ENCODE results near the gene CEP162. TPM values are rescaled to one million over a fixed set of nuclear protein-coding genes. Genes with fewer than 3 reads are reported as not detected.

CEP162 gene
- total and polyA plus RNA-seq, 2 experiments from 2014 or later, result 9.2 to 15.4 TPM

DNA sequence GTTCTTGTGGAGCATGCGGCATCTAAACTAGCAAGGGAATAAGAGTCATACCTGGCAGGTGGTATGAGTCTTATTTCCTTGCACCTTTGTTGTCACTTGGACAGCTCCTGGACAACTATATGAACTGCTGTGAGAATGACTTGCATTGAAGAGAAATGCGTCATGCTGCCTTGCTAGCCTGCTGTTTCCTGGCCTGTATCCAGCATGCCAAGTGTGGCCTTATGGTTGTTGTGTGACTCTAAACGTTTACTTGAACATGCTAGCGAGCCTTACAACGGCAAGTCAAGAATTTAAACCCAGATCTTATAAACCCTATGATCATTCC is 90.4 kb downstream of the CEP162 start:
- TF ChIP-seq, protein P1, sequence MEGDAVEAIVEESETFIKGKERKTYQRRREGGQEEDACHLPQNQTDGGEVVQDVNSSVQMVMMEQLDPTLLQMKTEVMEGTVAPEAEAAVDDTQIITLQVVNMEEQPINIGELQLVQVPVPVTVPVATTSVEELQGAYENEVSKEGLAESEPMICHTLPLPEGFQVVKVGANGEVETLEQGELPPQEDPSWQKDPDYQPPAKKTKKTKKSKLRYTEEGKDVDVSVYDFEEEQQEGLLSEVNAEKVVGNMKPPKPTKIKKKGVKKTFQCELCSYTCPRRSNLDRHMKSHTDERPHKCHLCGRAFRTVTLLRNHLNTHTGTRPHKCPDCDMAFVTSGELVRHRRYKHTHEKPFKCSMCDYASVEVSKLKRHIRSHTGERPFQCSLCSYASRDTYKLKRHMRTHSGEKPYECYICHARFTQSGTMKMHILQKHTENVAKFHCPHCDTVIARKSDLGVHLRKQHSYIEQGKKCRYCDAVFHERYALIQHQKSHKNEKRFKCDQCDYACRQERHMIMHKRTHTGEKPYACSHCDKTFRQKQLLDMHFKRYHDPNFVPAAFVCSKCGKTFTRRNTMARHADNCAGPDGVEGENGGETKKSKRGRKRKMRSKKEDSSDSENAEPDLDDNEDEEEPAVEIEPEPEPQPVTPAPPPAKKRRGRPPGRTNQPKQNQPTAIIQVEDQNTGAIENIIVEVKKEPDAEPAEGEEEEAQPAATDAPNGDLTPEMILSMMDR (conservative IDR thresholded peaks at IDR 0.05; ENCODE audit: low read depth in 2 of 2), result no peak
- TF ChIP-seq EZH2 (IDR thresholded peaks at IDR 0.05; ENCODE audit: low read depth, unreplicated experiment) (no peak), ZNF331 (CRISPR knock-in tag; IDR thresholded peaks at IDR 0.05; ENCODE audit: low read depth) (no peak), POLR2AphosphoS5 (IDR thresholded peaks at IDR 0.05; ENCODE audit: low read depth) (no peak), ZNF114 (CRISPR knock-in tag; IDR thresholded peaks at IDR 0.05) (no peak)
- Mint-ChIP-seq H3K27ac (no peak overlapping the region), H3K27me3 (ENCODE audit: insufficient read depth, low read depth, poor library complexity) (no peaks in the 10 kb centered on the region), H3K9me3 (peaks cover 29% of the 10 kb centered on the region), H3K4me3 (no peak overlapping the region), H3K4me1 (peaks cover 14% of the 10 kb centered on the region; the same call in 2 of the 3 replicates), H3K36me3 (ENCODE audit: low read depth) (peaks cover 39% of the 10 kb centered on the region)
- no peaks in the 10 kb centered on the region for H4K20me1 ChIP-seq (replicated peaks; ENCODE audit: insufficient read depth)
- peaks cover 6% of the 10 kb centered on the region; the same call in 1 of the 2 replicates for H3K36me3 ChIP-seq (ENCODE audit: insufficient read depth)
- H3K27ac ChIP-seq (ENCODE audit: low read depth), result no peak overlapping the region
- DNase-seq (ENCODE audit: low spot score) (no peak), ATAC-seq (no peak)
- no peaks in the 10 kb centered on the region for H3F3A ChIP-seq (replicated peaks; ENCODE audit: low read depth)
- no peak overlapping the region for H3K4me2 ChIP-seq
- H3K4me3 ChIP-seq, result no peak overlapping the region
- no peaks in the 10 kb centered on the region for H3K79me2 ChIP-seq (replicated peaks; ENCODE audit: insufficient read depth)
- no peak overlapping the region for H2AFZ ChIP-seq
- H3K4me1 ChIP-seq (ENCODE audit: insufficient read depth), result peaks cover 11% of the 10 kb centered on the region; the same call in 1 of the 2 replicates
- no peaks in the 10 kb centered on the region for H3K27me3 ChIP-seq (ENCODE audit: insufficient read depth)
- no peaks in the 10 kb centered on the region for H3K9me2 ChIP-seq (ENCODE audit: insufficient read depth)

DNA sequence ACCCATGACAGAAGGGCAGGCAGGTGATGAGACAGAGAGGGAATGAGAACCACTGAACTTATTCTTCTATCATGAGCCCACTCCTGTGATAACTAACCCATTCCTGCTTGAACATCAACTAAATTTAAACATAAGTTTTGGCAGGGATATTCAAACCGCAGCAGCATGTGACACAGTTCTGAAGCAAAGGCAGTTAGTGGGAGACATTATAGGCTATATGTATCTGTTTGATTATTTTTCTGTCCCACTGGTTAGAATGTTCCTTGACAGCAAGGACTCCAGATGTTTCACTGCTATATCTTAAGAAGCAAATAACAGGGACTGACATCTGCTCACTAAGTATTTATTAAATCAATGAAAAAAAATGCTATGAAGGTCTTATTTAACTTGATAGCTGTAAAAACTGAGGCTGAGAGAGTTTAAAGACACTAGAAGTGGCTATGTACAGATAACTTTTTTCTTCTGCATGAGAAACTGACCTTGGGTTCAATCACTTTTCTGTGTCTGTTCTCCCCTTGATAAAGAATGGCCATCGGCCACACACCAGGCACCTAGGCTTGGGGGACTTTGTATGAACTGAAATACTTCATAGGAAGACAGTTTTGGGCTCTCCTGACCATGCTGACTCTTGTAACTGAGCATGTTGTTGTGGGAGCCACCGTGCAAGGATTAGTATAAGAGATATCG is 90.9 kb downstream of the CEP162 start:
- TF ChIP-seq, protein P2, sequence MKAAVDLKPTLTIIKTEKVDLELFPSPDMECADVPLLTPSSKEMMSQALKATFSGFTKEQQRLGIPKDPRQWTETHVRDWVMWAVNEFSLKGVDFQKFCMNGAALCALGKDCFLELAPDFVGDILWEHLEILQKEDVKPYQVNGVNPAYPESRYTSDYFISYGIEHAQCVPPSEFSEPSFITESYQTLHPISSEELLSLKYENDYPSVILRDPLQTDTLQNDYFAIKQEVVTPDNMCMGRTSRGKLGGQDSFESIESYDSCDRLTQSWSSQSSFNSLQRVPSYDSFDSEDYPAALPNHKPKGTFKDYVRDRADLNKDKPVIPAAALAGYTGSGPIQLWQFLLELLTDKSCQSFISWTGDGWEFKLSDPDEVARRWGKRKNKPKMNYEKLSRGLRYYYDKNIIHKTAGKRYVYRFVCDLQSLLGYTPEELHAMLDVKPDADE (IDR thresholded peaks at IDR 0.05), result no peak
- DNase-seq (ENCODE audit: low spot score), result no peak
- ATAC-seq, result no peak
- no peaks in the 10 kb centered on the region for H4K20me1 ChIP-seq (replicated peaks; ENCODE audit: insufficient read depth)
- H3F3A ChIP-seq (replicated peaks; ENCODE audit: low read depth), result no peaks in the 10 kb centered on the region
- no peaks in the 10 kb centered on the region for H3K27me3 ChIP-seq (ENCODE audit: insufficient read depth)
- Mint-ChIP-seq H3K4me3 (no peak overlapping the region), H3K9me3 (peaks cover 30% of the 10 kb centered on the region), H3K27ac (no peak overlapping the region), H3K36me3 (ENCODE audit: low read depth) (peaks cover 44% of the 10 kb centered on the region), H3K27me3 (ENCODE audit: insufficient read depth, low read depth, poor library complexity) (no peaks in the 10 kb centered on the region), H3K4me1 (peaks cover 11% of the 10 kb centered on the region; the same call in 2 of the 3 replicates)
- no peaks in the 10 kb centered on the region for H3K9me2 ChIP-seq (ENCODE audit: insufficient read depth)
- H3K4me2 ChIP-seq, result no peak overlapping the region
- peaks cover 6% of the 10 kb centered on the region; the same call in 1 of the 2 replicates for H3K36me3 ChIP-seq (ENCODE audit: insufficient read depth)
- H3K79me2 ChIP-seq (replicated peaks; ENCODE audit: insufficient read depth), result no peaks in the 10 kb centered on the region
- H2AFZ ChIP-seq, result no peak overlapping the region
- no peak overlapping the region for H3K4me3 ChIP-seq
- H3K4me1 ChIP-seq (ENCODE audit: insufficient read depth), result peaks cover 7% of the 10 kb centered on the region; the same call in 1 of the 2 replicates
- no peak overlapping the region for H3K27ac ChIP-seq (ENCODE audit: low read depth)

DNA sequence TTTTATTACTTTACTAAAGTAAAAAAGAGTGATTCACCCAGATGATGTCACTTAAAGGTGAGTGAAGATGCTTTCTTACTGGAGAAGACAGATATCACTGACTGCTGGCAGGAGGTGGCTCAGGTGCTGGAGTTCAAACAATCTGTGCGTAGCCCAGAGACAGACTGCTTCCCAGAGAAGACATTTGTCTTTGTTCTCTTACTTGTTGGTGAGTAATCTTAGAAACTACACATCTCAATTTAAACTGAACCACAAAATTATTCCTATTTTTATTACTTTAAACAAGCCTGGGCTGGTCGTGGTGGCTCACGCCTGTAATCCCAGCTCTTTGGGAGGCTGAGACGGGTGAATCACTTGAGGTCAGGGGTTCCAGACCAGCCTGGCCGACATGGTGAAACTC is 92.2 kb downstream of the CEP162 start:
- Mint-ChIP-seq H3K9me3 (peaks cover 30% of the 10 kb centered on the region), H3K36me3 (ENCODE audit: low read depth) (peaks cover 53% of the 10 kb centered on the region), H3K27ac (no peak overlapping the region), H3K27me3 (ENCODE audit: insufficient read depth, low read depth, poor library complexity) (no peaks in the 10 kb centered on the region), H3K4me1 (peaks cover 8% of the 10 kb centered on the region; the same call in 2 of the 3 replicates), H3K4me3 (no peak overlapping the region)
- Histone ChIP-seq H3K4me1 (ENCODE audit: insufficient read depth) (peaks cover 7% of the 10 kb centered on the region; the same call in 1 of the 2 replicates), H3K4me3 (no peak overlapping the region), H3K27ac (ENCODE audit: low read depth) (no peak overlapping the region), H2AFZ (no peak overlapping the region), H4K20me1 (replicated peaks; ENCODE audit: insufficient read depth) (no peaks in the 10 kb centered on the region), H3K4me2 (no peak overlapping the region), H3K9me2 (ENCODE audit: insufficient read depth) (no peaks in the 10 kb centered on the region), H3F3A (replicated peaks; ENCODE audit: low read depth) (no peaks in the 10 kb centered on the region), H3K79me2 (replicated peaks; ENCODE audit: insufficient read depth) (no peaks in the 10 kb centered on the region), H3K36me3 (ENCODE audit: insufficient read depth) (peaks cover 6% of the 10 kb centered on the region; the same call in 1 of the 2 replicates), H3K27me3 (ENCODE audit: insufficient read depth) (no peaks in the 10 kb centered on the region)
- TF ChIP-seq ZNF331 (CRISPR knock-in tag; IDR thresholded peaks at IDR 0.05; ENCODE audit: low read depth) (no peak), NANOG (IDR thresholded peaks at IDR 0.05; ENCODE audit: borderline replicate concordance) (no peak), EZH2 (IDR thresholded peaks at IDR 0.05; ENCODE audit: low read depth, unreplicated experiment) (no peak), EZH2phosphoT487 (IDR thresholded peaks at IDR 0.05; ENCODE audit: unreplicated experiment) (no peak), STAT1 (IDR thresholded peaks at IDR 0.05; ENCODE audit: unreplicated experiment) (no peak), CREB1 (CRISPR knock-in tag; IDR thresholded peaks at IDR 0.05; ENCODE audit: low read depth) (no peak), JUNB (IDR thresholded peaks at IDR 0.05; ENCODE audit: unreplicated experiment) (no peak), POLR2AphosphoS5 (IDR thresholded peaks at IDR 0.05; ENCODE audit: low read depth) (no peak)
- TF ChIP-seq, protein P2 (IDR thresholded peaks at IDR 0.05), result no peak
- TF ChIP-seq, protein P1 (conservative IDR thresholded peaks at IDR 0.05; ENCODE audit: low read depth in 2 of 2), result no peak
- ATAC-seq (no peak), DNase-seq (ENCODE audit: low spot score) (no peak)
